HG02943 (cell line): ENCODE results near the gene SSTR3.
"Not testable (repeated sequence)": the region's sequence is repeated elsewhere in the genome, so short reads cannot be mapped to it uniquely, and the experiment has no call there.

Experiments used
- ATAC-seq: cut with Tn5 transposase; IDR thresholded peaks from one replicate; pipeline ENCODE4 v1.9.1; 2021; ENCODE audit warnings: mild to moderate bottlenecking, low read depth, moderate library complexity; ENCODE audit not compliant: unreplicated experiment

Gene SSTR3

GRCh38 chr22:37243402-37244113 lies 31.3 kb upstream of the SSTR3 start:
- ATAC-seq = no peak

GRCh38 chr22:37242395-37242918 lies 30.2 kb upstream of the SSTR3 start:
- ATAC-seq = no peak

GRCh38 chr22:37241351-37242142 lies 29.3 kb upstream of the SSTR3 start:
- no peak for ATAC-seq

DNA sequence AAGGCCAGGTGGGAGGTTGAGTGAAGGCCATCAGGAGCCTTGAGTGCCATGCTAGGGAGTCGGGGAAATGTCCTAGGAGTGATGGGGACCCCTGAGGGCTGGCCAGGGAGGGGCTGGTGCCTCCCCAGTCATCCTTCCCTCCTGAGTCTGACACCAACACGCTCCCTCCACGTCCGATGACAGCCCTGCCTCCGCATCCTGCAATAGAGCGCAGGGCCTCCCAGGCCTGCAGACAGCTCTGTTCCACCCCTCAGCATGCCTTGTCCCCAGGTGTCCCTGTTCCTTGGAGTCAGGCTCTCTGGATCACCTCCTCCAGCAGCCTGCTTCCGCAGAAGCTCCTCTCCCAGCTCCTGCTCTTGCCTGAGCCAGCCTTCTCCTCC lies 28.7 kb upstream of the SSTR3 start:
- no peak for ATAC-seq

GRCh38 chr22:37240240-37240940 lies 28.1 kb upstream of the SSTR3 start:
- no peak for ATAC-seq

- ATAC-seq = no peak
Measured at GRCh38 chr22:37239336-37240239, 27.3 kb upstream of the SSTR3 start.

DNA sequence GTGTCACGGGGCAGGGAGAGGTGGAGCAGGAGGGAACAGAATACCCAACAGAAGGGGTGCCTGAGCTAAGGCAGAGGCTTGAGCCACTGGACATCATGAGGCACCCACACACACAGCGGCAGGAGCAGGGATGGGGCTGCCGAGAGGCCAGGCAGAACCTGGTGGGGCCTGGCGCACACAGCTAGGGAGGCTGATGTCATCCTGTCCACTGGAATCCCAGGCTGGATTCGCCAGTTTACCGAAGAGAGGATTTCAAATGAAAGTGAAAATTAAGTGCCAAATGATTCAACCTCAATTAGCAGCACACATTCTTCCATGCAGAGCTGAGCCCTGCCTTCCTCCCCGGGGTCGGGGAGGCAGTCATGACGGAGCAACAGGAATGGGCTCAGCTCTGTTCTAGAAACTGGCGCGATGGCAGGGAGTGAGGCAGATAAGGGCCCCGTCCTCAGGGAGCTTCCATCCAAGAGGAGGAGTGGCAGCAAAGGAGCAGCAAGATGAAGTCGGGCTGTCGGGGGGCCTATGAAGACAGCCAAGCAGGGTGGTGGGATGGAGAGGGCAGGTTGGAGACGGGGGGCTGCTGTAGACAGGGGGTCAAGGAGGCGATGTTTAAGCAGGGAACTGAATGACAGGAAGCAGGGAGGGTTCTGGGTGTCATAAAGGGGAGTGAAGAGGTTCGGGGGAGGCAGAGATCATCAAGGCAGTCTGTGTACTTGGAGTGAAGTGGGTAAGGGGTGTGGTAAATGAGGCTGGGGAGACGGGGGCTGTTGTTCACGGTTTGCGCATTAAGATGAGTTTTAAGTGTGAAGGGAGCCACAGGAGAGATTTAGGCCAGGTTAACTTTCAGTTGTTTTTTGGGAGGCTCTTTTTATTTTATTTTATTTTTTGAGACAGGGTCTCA lies 25.3 kb upstream of the SSTR3 start:
- ATAC-seq = no peak

- no peak for ATAC-seq
Measured at GRCh38 chr22:37235897-37236607, 23.8 kb upstream of the SSTR3 start.

GRCh38 chr22:37234736-37235711 lies 22.7 kb upstream of the SSTR3 start:
- ATAC-seq = no peak

DNA sequence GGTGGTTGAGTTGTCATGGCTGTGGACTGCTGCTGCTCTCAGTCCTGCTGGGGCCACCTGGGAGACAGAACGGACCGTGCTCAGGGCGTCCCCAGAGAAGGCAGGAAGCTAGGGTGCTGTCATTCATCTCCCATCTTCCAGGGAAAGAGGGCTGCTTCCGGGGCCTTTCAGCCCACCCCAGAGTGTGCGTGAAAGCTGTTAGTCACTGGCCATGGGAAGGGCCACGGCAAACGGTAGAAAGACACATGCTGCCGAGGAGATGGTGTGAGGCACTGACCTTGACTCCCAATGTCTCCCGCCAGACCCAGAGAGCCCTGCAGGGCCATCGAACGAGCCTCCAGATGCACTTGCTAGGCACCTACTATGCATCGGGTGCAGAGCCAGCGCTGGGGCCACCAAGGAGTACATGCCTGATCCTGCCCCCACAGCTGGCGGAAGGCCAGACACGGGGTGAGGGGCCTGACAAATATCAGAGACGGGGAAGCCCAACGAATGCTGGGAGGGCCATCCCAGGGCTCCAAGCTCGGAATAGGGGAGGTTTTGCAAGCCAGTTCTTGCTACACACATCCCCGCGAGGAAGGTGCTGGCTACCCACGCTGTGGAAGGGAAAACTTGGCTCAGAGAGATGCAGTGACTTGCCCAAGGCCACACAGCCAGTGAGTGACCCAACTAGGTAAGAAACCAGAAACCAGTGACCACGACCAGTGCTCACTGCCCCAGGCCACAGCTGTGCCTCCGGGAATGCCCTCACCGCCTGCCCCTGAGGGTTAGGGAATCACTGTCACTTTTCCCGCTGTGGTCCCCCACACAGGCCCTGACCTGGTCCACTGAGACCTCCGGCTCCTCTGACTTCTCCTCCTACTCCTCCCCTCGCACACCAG lies 21.7 kb upstream of the SSTR3 start:
- ATAC-seq = no peak

DNA sequence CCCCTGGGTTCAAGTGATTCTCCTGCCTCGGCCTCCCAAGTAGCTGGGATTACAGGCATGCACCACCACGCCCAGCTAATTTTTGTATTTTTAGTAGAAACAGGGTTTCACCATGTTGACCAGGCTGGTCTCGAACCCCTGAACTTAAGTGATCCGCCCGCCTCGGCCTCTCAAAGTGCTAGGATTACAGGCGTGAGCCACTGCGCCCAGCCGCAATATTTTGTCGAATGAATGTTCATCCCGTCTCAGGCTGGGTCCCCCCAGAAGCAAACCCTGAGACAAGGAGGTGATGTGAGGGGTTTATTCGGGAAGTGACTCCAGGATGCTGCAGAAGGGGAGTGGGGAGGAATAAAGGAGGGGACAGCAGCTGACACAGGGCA lies 21.1 kb upstream of the SSTR3 start:
- not testable (repeated sequence) for ATAC-seq

GRCh38 chr22:37232140-37232998 lies 20.1 kb upstream of the SSTR3 start:
- ATAC-seq = no peak

DNA sequence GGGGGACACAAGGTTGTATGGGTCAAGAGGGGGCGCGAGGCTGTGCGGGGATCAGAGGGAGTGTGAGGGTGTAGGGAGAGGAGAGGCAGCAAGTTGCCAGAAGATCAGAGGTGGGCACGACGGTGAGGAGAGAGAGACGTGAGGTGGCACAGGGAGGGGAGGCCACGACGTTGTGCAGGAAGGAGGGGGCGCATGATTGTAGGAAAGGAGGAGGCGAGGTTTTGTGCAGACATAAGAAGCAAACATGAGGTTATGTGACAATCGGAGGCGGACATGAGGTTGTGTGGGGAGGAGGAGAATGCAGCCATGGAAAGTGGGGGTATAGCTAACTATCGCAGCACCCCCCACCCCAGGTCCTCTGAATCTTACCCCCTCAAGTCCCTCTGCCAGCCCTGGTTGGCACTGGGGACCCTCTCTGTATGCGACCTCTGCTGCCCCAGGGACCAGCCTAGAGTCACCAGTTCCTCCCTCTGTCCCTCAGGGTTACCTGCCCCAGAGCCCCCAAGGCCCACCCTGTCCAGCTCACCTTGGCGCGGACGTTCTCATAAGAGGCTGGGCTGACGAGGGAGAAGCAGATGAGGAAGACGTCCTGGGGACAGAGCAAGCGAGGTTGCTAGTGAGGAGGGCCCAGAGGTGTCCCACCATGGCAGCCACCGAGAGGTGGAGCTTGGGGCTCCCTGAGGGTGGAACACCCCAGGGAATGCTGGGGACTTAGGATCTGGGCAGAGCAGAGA lies 19.3 kb upstream of the SSTR3 start:
- ATAC-seq = no peak

- ATAC-seq = no peak
Measured at GRCh38 chr22:37230673-37231405, 18.6 kb upstream of the SSTR3 start.
